ENCODE measurements around the gene ZDHHC5. TPM values are rescaled to one million over a fixed set of nuclear protein-coding genes. Genes with fewer than 3 reads are reported as not detected.
"Not testable (repeated sequence)": the region's sequence is repeated elsewhere in the genome, so short reads cannot be mapped to it uniquely, and the experiment has no call there.

Gene ZDHHC5
- total RNA-seq, 1 experiment from 2014 or later: 72.2 TPM

DNA sequence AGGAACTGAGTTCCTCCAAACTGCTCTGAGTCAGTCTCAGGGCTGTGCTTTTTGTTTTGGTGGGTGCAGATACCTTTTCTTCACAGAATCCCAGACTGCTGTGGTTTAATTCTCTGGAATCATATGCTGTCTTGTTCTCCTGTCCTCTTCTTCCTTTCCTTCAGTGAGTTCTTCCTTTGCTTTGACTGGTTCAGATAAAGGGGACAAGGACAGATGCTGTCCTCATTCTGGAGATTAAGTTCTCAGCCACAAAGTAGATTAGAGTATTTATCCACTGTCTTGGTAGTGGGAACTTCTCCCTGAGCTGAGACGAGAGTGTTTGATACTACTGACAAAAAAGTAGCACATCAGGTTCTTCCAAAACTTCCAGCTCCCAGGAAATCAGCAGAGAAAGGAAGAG lies 13.3 kb downstream of the ZDHHC5 start:
- POLR2A ChIA-PET: no interaction called here

DNA sequence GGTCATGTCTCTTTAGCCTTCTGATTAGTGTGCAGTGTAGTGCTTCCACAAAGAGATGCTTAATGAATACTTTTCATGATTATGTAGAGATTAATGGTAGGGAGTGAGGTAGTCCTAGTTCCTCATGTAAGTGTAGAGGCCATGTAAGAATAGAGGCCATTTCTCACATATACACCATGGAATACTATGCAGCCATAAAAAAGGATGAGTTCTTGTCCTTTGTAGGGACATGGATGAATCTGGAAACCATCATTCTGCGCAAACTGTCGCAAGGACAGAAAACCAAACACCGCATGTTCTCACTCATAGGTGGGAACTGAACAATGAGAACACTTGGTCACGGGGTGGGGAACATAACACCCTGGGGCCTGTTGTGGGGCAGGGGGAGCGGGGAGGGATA lies 22.6 kb downstream of the ZDHHC5 start:
- H3K9me3 Mint-ChIP-seq (ENCODE audit: unreplicated experiment); BruUV-seq (replicated peaks); H3K27ac Mint-ChIP-seq (ENCODE audit: unreplicated experiment); intact Hi-C loops (cut with micrococcal nuclease; ENCODE audit: unreplicated experiment); POLR2A ChIA-PET; H3K27me3 ChIP-seq (replicated peaks; ENCODE audit: control insufficient read depth, insufficient read depth, low read length); H3K9me3 ChIP-seq; CTCF ChIA-PET; H3K4me1 Mint-ChIP-seq (ENCODE audit: low read depth, unreplicated experiment); DNase-seq; H3K4me1 ChIP-seq; H3K27me3 Mint-ChIP-seq (ENCODE audit: insufficient read depth, unreplicated experiment); H3K4me3 Mint-ChIP-seq (ENCODE audit: unreplicated experiment); H3K4me3 ChIP-seq (ENCODE audit: low read depth, low read length); H3K36me3 ChIP-seq (ENCODE audit: control insufficient read depth, insufficient read depth, low read length): not testable (repeated sequence)
- peaks cover 77% of the 10 kb centered on the region for H3K36me3 Mint-ChIP-seq (ENCODE audit: insufficient read depth, unreplicated experiment)

More for the DNA sequence above, 13.3 kb downstream of the ZDHHC5 start:
- Mint-ChIP-seq H3K4me3 (ENCODE audit: unreplicated experiment) (no peak overlapping the region), H3K36me3 (ENCODE audit: insufficient read depth, unreplicated experiment) (peaks cover 71% of the 10 kb centered on the region), H3K27me3 (ENCODE audit: insufficient read depth, unreplicated experiment) (no peaks in the 10 kb centered on the region), H3K27ac (ENCODE audit: unreplicated experiment) (no peak overlapping the region), H3K4me1 (ENCODE audit: low read depth, unreplicated experiment) (no peaks in the 10 kb centered on the region), H3K9me3 (ENCODE audit: unreplicated experiment) (no peaks in the 10 kb centered on the region)
- Histone ChIP-seq H3K36me3 (ENCODE audit: control insufficient read depth, insufficient read depth, low read length) (peaks cover 2% of the 10 kb centered on the region), H3K9me3 (no peaks in the 10 kb centered on the region), H3K4me1 (peaks cover 6% of the 10 kb centered on the region; the same call in 1 of the 2 replicates), H3K4me3 (ENCODE audit: low read depth, low read length) (no peak overlapping the region), H3K27me3 (replicated peaks; ENCODE audit: control insufficient read depth, insufficient read depth, low read length) (no peaks in the 10 kb centered on the region)
- no peak for DNase-seq
- BruUV-seq (replicated peaks): no TSS peak
- CTCF ChIA-PET: no interaction called here
- TF ChIP-seq, protein P1, sequence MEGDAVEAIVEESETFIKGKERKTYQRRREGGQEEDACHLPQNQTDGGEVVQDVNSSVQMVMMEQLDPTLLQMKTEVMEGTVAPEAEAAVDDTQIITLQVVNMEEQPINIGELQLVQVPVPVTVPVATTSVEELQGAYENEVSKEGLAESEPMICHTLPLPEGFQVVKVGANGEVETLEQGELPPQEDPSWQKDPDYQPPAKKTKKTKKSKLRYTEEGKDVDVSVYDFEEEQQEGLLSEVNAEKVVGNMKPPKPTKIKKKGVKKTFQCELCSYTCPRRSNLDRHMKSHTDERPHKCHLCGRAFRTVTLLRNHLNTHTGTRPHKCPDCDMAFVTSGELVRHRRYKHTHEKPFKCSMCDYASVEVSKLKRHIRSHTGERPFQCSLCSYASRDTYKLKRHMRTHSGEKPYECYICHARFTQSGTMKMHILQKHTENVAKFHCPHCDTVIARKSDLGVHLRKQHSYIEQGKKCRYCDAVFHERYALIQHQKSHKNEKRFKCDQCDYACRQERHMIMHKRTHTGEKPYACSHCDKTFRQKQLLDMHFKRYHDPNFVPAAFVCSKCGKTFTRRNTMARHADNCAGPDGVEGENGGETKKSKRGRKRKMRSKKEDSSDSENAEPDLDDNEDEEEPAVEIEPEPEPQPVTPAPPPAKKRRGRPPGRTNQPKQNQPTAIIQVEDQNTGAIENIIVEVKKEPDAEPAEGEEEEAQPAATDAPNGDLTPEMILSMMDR (IDR thresholded peaks at IDR 0.05; ENCODE audit: insufficient read depth in 1 of 2, low read depth in 1 of 2, low read length in 1 of 2, severe bottlenecking in 1 of 2, unreplicated experiment in 1 of 2): no peak
- intact Hi-C loops (cut with micrococcal nuclease; ENCODE audit: unreplicated experiment): no loop called here

DNA sequence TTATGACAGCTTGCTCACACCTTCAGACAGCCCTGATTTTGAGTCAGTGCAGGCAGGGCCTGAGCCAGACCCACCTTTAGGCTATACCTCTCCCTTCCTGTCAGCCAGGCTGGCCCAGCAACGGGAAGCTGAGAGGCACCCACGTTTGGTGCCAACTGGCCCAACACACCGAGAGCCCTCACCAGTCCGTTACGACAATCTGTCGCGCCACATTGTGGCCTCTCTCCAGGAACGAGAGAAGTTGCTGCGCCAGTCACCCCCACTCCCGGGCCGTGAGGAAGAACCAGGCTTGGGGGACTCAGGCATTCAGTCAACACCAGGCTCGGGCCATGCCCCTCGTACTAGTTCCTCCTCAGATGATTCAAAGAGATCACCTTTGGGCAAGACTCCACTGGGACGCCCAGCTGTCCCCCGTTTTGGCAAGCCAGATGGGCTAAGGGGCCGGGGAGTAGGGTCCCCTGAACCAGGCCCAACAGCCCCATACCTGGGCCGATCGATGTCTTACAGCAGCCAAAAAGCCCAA lies 31.0 kb downstream of the ZDHHC5 start:
- no peaks in the 10 kb centered on the region for H3K4me1 Mint-ChIP-seq (ENCODE audit: low read depth, unreplicated experiment)
- no TSS peak for BruUV-seq (replicated peaks)
- no peaks in the 10 kb centered on the region for H3K9me3 ChIP-seq
- peaks cover 95% of the 10 kb centered on the region for H3K36me3 Mint-ChIP-seq (ENCODE audit: insufficient read depth, unreplicated experiment)
- no peak overlapping the region for H3K4me3 ChIP-seq (ENCODE audit: low read depth, low read length)
- H3K36me3 ChIP-seq (ENCODE audit: control insufficient read depth, insufficient read depth, low read length): peaks cover 3% of the 10 kb centered on the region
- intact Hi-C loops (cut with micrococcal nuclease; ENCODE audit: unreplicated experiment): no loop called here
- H3K27ac Mint-ChIP-seq (ENCODE audit: unreplicated experiment): no peak overlapping the region
- CTCF ChIA-PET: no interaction called here
- DNase-seq: no peak
- H3K27me3 Mint-ChIP-seq (ENCODE audit: insufficient read depth, unreplicated experiment): no peaks in the 10 kb centered on the region
- POLR2A ChIA-PET: no interaction called here
- TF ChIP-seq, protein P1 (IDR thresholded peaks at IDR 0.05; ENCODE audit: insufficient read depth in 1 of 2, low read depth in 1 of 2, low read length in 1 of 2, severe bottlenecking in 1 of 2, unreplicated experiment in 1 of 2): no peak
- H3K4me1 ChIP-seq: no peaks in the 10 kb centered on the region
- no peak overlapping the region for H3K4me3 Mint-ChIP-seq (ENCODE audit: unreplicated experiment)
- no peaks in the 10 kb centered on the region for H3K27me3 ChIP-seq (replicated peaks; ENCODE audit: control insufficient read depth, insufficient read depth, low read length)
- no peaks in the 10 kb centered on the region for H3K9me3 Mint-ChIP-seq (ENCODE audit: unreplicated experiment)

DNA sequence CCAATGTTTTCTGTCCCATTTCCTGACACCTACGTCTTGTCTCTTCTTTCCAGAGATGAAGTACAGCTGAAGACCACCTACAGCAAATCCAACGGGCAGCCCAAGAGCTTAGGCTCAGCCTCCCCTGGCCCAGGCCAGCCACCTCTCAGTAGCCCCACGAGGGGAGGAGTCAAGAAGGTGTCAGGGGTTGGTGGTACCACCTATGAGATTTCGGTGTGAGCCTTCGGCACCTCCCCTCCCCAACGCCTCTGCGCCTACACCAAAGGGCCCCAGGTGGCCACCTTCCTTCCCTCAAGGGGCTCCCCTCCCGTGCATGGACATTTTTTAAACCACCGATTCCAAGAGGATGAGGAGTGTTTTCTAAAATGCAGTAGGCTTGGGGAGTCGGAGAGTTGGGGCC lies 31.9 kb downstream of the ZDHHC5 start:
- no peak overlapping the region for H3K4me3 ChIP-seq (ENCODE audit: low read depth, low read length)
- BruUV-seq (replicated peaks): no TSS peak
- intact Hi-C loops (cut with micrococcal nuclease; ENCODE audit: unreplicated experiment): no loop called here

More for the DNA sequence above, 31.9 kb downstream of the ZDHHC5 start:
- ChIA-PET POLR2A (no interaction called here), CTCF (no interaction called here)
- Mint-ChIP-seq H3K36me3 (ENCODE audit: insufficient read depth, unreplicated experiment) (peaks cover 97% of the 10 kb centered on the region), H3K4me3 (ENCODE audit: unreplicated experiment) (no peak overlapping the region), H3K27me3 (ENCODE audit: insufficient read depth, unreplicated experiment) (no peaks in the 10 kb centered on the region), H3K9me3 (ENCODE audit: unreplicated experiment) (no peaks in the 10 kb centered on the region), H3K27ac (ENCODE audit: unreplicated experiment) (no peak overlapping the region), H3K4me1 (ENCODE audit: low read depth, unreplicated experiment) (no peaks in the 10 kb centered on the region)
- Histone ChIP-seq H3K36me3 (ENCODE audit: control insufficient read depth, insufficient read depth, low read length) (peaks cover 3% of the 10 kb centered on the region), H3K4me1 (no peaks in the 10 kb centered on the region), H3K9me3 (no peaks in the 10 kb centered on the region), H3K27me3 (replicated peaks; ENCODE audit: control insufficient read depth, insufficient read depth, low read length) (no peaks in the 10 kb centered on the region)
- DNase-seq: no peak
- TF ChIP-seq, protein P1 (IDR thresholded peaks at IDR 0.05; ENCODE audit: insufficient read depth in 1 of 2, low read depth in 1 of 2, low read length in 1 of 2, severe bottlenecking in 1 of 2, unreplicated experiment in 1 of 2): no peak
